ENCODE measurements around the gene NEUROG2.

GRCh38 chr4:112511803-112512118, 4.2 kb downstream of the NEUROG2 start:
- TF ChIP-seq RCOR1 (IDR thresholded peaks at IDR 0.05; ENCODE audit: insufficient replicate concordance, low read length) (no peak), CTCF (conservative IDR thresholded peaks at IDR 0.05; ENCODE audit: low read depth, low read length) (no peak), POLR2A (IDR thresholded peaks at IDR 0.05; ENCODE audit: low read depth, low read length) (no peak), MAFK (IDR thresholded peaks at IDR 0.05; ENCODE audit: low read depth, low read length) (no peak), MAZ (IDR thresholded peaks at IDR 0.05; ENCODE audit: borderline replicate concordance, low read depth, low read length) (no peak), RAD21 (IDR thresholded peaks at IDR 0.05; ENCODE audit: low read length) (no peak), CHD1 (IDR thresholded peaks at IDR 0.05; ENCODE audit: low read depth, low read length) (no peak), RFX5 (IDR thresholded peaks at IDR 0.05; ENCODE audit: low read depth, low read length) (no peak)

All from IMR-90 (cell line).